G401 (cell line): ENCODE data around the gene XCR1. TPM values are rescaled to one million over a fixed set of nuclear protein-coding genes. Genes with fewer than 3 reads are reported as not detected.

Source experiments
- DNase-seq: peaks from one replicate; pipeline ENCODE4 v3.0.0-alpha.2; 2015; ENCODE audit warnings: low spot score
- in situ Hi-C: cut with HindIII; loops from 2 replicates; pipeline ENCODE4 v1.10.0; 2016; ENCODE audit warnings: low sequenced_read_pairs, mixed read lengths
- total RNA-seq: library from RNA; depleted of rRNA; stranded (reverse); fragments of >200 nt; shearing (Covaris generic); gene quantifications from 2 replicates; pipeline ENCODE4 v1.2.3, GENCODE V29; 2014; rRNA removed

The XCR1 gene
- total RNA-seq, 1 experiment from 2014 or later = not detected

- in situ Hi-C loops = no loop called here
Observed at GRCh38 chr3:45969116-45969515, 58.2 kb downstream of the XCR1 start.

GRCh38 chr3:45968706-45969105 lies 58.6 kb downstream of the XCR1 start:
- DNase-seq = no peak

More at GRCh38 chr3:45969116-45969515, 58.2 kb downstream of the XCR1 start:
- no peak for DNase-seq

GRCh38 chr3:45968149-45968548 lies 59.1 kb downstream of the XCR1 start:
- in situ Hi-C loops = no loop called here
- no peak for DNase-seq

More at GRCh38 chr3:45968706-45969105, 58.6 kb downstream of the XCR1 start:
- in situ Hi-C loops = no loop called here

- in situ Hi-C loops = no loop called here
- no peak for DNase-seq
Observed at GRCh38 chr3:45967724-45968123, 59.6 kb downstream of the XCR1 start.

Other genes starting within 250 kb of the XCR1 start
- 2.2 and 5.0 TPM in 2 replicates for gene SLC6A20, start 230.9 kb downstream of the XCR1 start, total RNA-seq
- gene LZTFL1, start 185.4 kb downstream of the XCR1 start, total RNA-seq = 28.6 and 31.1 TPM in 2 replicates
- gene CCR9, start 140.9 kb downstream of the XCR1 start, total RNA-seq = not detected in 2 replicates
- gene CXCR6, start 84.0 kb downstream of the XCR1 start, total RNA-seq = 0.27 TPM in 1 of 2 replicates, not detected in the other
- gene FYCO1, start 31.7 kb downstream of the XCR1 start, total RNA-seq = 9.1 and 11.3 TPM in 2 replicates
- gene CCR1, start 180.8 kb upstream of the XCR1 start, total RNA-seq = 16.2 and 23.0 TPM in 2 replicates
- 1.1 and 11.5 TPM in 2 replicates for gene CCR3, start 215.0 kb upstream of the XCR1 start, total RNA-seq